Measurements from ENCODE around the gene C6orf15. TPM values are rescaled to one million over a fixed set of nuclear protein-coding genes. Genes with fewer than 3 reads are reported as not detected.

C6orf15 gene
- total RNA-seq, 2 experiments from 2014 or later: not detected

DNA sequence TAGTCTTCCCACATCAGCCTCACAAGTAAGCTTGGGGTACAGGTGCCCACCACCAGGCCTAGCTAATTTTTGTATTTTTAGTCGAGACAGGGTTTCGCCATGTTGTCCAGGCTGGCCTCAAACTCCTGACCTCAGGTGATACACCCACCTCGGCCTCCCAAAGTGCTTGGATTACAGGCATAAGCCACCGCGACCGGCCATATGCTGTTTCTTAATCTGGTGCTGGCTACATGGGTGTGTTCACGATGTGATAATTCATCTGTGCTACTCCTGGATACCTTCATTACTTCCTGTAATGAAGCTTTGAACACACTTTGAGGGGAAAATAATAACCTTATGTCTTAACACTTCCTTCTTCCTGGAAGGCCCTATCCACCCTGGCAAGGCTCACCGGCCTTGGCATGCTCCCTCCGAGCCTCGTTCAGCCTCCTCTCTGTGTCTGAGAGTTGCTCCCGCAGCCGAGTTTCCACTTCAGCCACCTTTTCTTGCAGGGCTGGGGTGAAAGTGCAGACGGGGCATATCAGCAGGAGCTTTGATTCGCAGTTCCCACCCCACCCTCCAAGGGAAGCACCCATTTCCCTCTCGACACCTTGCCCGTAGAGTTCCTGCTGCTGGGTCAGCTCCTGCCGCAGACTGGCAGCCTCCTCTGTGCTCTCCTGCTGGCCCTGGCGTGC, 32.1 kb upstream of the C6orf15 start:
- H3K4me1 ChIP-seq (ENCODE audit: insufficient read depth, low read length): no peaks in the 10 kb centered on the region
- intact Hi-C loops (cut with DNase I, micrococcal nuclease): loop anchor here in 1 of 2 experiments (5.0 kb wide), 1 partner anchor 33 kb away; no protein-coding TSS in a partner anchor
- peaks cover 12% of the 10 kb centered on the region for H3K36me3 ChIP-seq (ENCODE audit: insufficient read depth, low read length)
- H3K27ac ChIP-seq (ENCODE audit: low read depth in 1 of 2, low read length in 2 of 2): no peak overlapping the region
- DNase-seq: no peak
- ChIA-PET POLR2A (no interaction called here), CTCF (no interaction called here)
- H3K9me3 Mint-ChIP-seq: no peaks in the 10 kb centered on the region
- H3K27ac Mint-ChIP-seq: no peak overlapping the region
- H3K9me3 ChIP-seq (ENCODE audit: control insufficient read depth in 1 of 2, insufficient read depth in 1 of 2, low read length in 2 of 2): no peaks in the 10 kb centered on the region
- TF ChIP-seq, protein P1, sequence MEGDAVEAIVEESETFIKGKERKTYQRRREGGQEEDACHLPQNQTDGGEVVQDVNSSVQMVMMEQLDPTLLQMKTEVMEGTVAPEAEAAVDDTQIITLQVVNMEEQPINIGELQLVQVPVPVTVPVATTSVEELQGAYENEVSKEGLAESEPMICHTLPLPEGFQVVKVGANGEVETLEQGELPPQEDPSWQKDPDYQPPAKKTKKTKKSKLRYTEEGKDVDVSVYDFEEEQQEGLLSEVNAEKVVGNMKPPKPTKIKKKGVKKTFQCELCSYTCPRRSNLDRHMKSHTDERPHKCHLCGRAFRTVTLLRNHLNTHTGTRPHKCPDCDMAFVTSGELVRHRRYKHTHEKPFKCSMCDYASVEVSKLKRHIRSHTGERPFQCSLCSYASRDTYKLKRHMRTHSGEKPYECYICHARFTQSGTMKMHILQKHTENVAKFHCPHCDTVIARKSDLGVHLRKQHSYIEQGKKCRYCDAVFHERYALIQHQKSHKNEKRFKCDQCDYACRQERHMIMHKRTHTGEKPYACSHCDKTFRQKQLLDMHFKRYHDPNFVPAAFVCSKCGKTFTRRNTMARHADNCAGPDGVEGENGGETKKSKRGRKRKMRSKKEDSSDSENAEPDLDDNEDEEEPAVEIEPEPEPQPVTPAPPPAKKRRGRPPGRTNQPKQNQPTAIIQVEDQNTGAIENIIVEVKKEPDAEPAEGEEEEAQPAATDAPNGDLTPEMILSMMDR (IDR thresholded peaks at IDR 0.05): no peak
- no peaks in the 10 kb centered on the region for H3K4me1 Mint-ChIP-seq (ENCODE audit: low read depth)
- H3K27me3 ChIP-seq (ENCODE audit: control insufficient read depth in 1 of 2, insufficient read depth in 2 of 2, low read length in 2 of 2): no peaks in the 10 kb centered on the region
- peaks cover 17% of the 10 kb centered on the region for H3K36me3 Mint-ChIP-seq (ENCODE audit: low read depth)
- H3K27me3 Mint-ChIP-seq: no peaks in the 10 kb centered on the region
- ATAC-seq (ENCODE audit: poor library complexity): no peak
- no peak overlapping the region for H3K4me3 ChIP-seq (ENCODE audit: low read length)
- H3K4me3 Mint-ChIP-seq: no peak overlapping the region

DNA sequence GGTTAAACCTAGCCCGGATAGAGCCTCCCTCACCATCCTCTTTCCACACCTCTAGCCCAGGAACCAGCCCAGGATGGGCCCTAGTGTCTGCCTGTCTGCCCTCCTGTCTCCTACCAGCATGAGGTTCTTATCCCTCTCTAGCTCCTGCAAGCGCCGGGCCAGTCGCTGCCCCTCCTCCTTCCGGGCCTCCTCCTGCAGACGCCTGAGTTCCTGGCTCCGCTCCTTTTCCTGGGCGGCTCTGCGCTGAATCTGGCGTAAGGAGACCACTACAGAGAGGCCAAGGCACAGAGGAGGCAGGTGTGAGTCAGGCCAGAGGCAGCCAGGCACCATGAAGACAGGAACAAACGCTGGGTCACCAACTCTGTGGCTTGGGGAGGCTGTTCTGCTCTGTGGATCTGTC, 30.8 kb upstream of the C6orf15 start:
- DNase-seq (no peak), ATAC-seq (ENCODE audit: poor library complexity) (no peak)
- CTCF ChIA-PET: interaction anchor here (0.5 kb wide), 1 partner anchor 50 kb away, joined by 3 read pairs; no protein-coding TSS in a partner anchor
- Mint-ChIP-seq H3K4me3 (no peak overlapping the region), H3K27ac (no peak overlapping the region), H3K4me1 (ENCODE audit: low read depth) (no peaks in the 10 kb centered on the region), H3K36me3 (ENCODE audit: low read depth) (peaks cover 17% of the 10 kb centered on the region), H3K9me3 (no peaks in the 10 kb centered on the region), H3K27me3 (no peaks in the 10 kb centered on the region)
- POLR2A ChIA-PET: no interaction called here
- H3K36me3 ChIP-seq (ENCODE audit: insufficient read depth, low read length): peaks cover 12% of the 10 kb centered on the region
- no peaks in the 10 kb centered on the region for H3K9me3 ChIP-seq (ENCODE audit: control insufficient read depth in 1 of 2, insufficient read depth in 1 of 2, low read length in 2 of 2)
- no peaks in the 10 kb centered on the region for H3K4me1 ChIP-seq (ENCODE audit: insufficient read depth, low read length)
- no peaks in the 10 kb centered on the region for H3K27me3 ChIP-seq (ENCODE audit: control insufficient read depth in 1 of 2, insufficient read depth in 2 of 2, low read length in 2 of 2)
- no peak overlapping the region for H3K27ac ChIP-seq (ENCODE audit: low read depth in 1 of 2, low read length in 2 of 2)
- TF ChIP-seq, protein P1 (IDR thresholded peaks at IDR 0.05): no peak
- intact Hi-C loops (cut with DNase I, micrococcal nuclease): loop anchor here in 1 of 2 experiments (1.0 to 5.0 kb wide), 2 partner anchors 34 to 382 kb away; no protein-coding TSS in a partner anchor
- no peak overlapping the region for H3K4me3 ChIP-seq (ENCODE audit: low read length)

DNA sequence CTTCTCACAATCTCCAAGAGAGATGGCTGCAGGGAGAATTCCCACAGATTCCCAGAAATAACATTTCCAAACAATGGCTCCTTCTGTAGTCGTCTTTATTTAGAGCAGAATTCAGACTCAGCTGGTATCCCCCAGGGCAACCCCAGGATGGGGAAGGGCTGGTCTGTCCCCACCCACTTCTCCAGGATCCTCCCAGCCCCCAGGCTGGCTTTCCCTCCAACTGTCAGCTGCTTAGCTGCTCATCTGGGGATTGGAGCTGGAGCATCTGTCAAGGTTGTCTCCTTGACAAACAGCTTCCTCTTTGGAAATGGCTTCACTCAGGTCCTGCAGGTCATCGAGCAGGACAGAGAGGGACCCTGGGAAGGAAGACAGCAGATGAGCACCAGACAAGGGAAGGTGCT, 30.0 kb upstream of the C6orf15 start:
- H3K4me3 ChIP-seq (ENCODE audit: low read length): no peak overlapping the region
- no peaks in the 10 kb centered on the region for H3K27me3 ChIP-seq (ENCODE audit: control insufficient read depth in 1 of 2, insufficient read depth in 2 of 2, low read length in 2 of 2)
- H3K27ac ChIP-seq (ENCODE audit: low read depth in 1 of 2, low read length in 2 of 2): no peak overlapping the region
- H3K36me3 ChIP-seq (ENCODE audit: insufficient read depth, low read length): peaks cover 12% of the 10 kb centered on the region
- intact Hi-C loops (cut with DNase I, micrococcal nuclease): loop anchor here in 1 of 2 experiments (5.0 kb wide), 1 partner anchor 35 kb away; no protein-coding TSS in a partner anchor
- TF ChIP-seq, protein P1 (IDR thresholded peaks at IDR 0.05): no peak
- Mint-ChIP-seq H3K4me1 (ENCODE audit: low read depth) (peaks cover 5% of the 10 kb centered on the region), H3K36me3 (ENCODE audit: low read depth) (peaks cover 17% of the 10 kb centered on the region), H3K27me3 (no peaks in the 10 kb centered on the region), H3K9me3 (no peaks in the 10 kb centered on the region), H3K27ac (no peak overlapping the region), H3K4me3 (no peak overlapping the region)
- ATAC-seq (ENCODE audit: poor library complexity): no peak
- ChIA-PET CTCF (no interaction called here), POLR2A (interaction anchor here (1.2 kb wide), 1 partner anchor 16 kb away, joined by 3 read pairs; the partner anchor contains the start of gene TCF19)
- H3K4me1 ChIP-seq (ENCODE audit: insufficient read depth, low read length): peaks cover 8% of the 10 kb centered on the region
- DNase-seq: no peak
- H3K9me3 ChIP-seq (ENCODE audit: control insufficient read depth in 1 of 2, insufficient read depth in 1 of 2, low read length in 2 of 2): no peaks in the 10 kb centered on the region

Data from CD4-positive, alpha-beta T cell (primary cell).